Measurements from ENCODE around the gene ZNF445. TPM values are rescaled to one million over a fixed set of nuclear protein-coding genes. Genes with fewer than 3 reads are reported as not detected.
"Not testable (repeated sequence)": the region's sequence is repeated elsewhere in the genome, so short reads cannot be mapped to it uniquely, and the experiment has no call there.

Gene ZNF445
- total and polyA plus RNA-seq, 2 of the 8 experiments (the other 6 are each of a cell fraction or from before 2014, with no cell fraction given), result 3.3 to 26.3 TPM

DNA sequence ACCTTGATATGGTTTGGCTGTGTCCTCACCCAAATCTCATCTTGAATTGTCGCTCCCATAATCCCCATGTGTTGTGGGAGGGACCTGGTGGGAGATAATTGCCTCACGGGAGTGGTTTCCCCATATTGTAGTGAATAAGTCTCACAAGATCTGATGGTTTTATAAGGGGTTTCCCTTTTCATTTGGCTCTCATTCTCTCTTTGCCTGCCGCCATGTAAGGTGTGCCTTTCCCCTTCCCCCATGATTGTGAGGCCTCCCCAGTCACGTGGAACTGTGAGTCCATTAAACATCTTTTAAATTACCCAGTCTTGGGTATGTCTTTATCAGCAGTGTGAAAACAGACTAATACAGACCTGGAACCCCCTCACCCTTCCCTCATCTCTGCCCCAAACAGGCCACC, 59.4 kb downstream of the ZNF445 start:
- H2BK12ac ChIP-seq (ENCODE audit: low read depth, low read length); H2AFZ ChIP-seq (ENCODE audit: low read length); H3K23ac ChIP-seq (ENCODE audit: insufficient read length); H4K8ac ChIP-seq (ENCODE audit: extremely low read depth, insufficient read depth, low read length); H3K79me1 ChIP-seq (ENCODE audit: low read depth, low read length); H4K91ac ChIP-seq (replicated peaks; ENCODE audit: insufficient read length, low read length); H3K4me3 ChIP-seq (ENCODE audit: extremely low read depth in 1 of 4, insufficient read depth in 2 of 4, low read depth in 3 of 4, low read length in 4 of 4); H3K56ac ChIP-seq (replicated peaks; ENCODE audit: insufficient read length, low read depth, low read length); H3K4me2 ChIP-seq (ENCODE audit: insufficient read depth in 1 of 2, low read depth in 2 of 2, low read length in 2 of 2); H3K9me3 ChIP-seq (ENCODE audit: insufficient read depth in 2 of 2, low read depth in 1 of 2, low read length in 1 of 2); H3K36me3 ChIP-seq (ENCODE audit: control insufficient read depth in 2 of 4, insufficient read depth in 4 of 4, low read length in 3 of 4); H3K27me3 ChIP-seq (replicated peaks in 1 of 4; ENCODE audit: control insufficient read depth in 3 of 4, extremely low read depth in 1 of 4, insufficient read depth in 3 of 4, low read length in 3 of 4); H4K20me1 ChIP-seq (replicated peaks in 1 of 2; ENCODE audit: control insufficient read depth in 1 of 2, insufficient read depth in 2 of 2, low read length in 2 of 2); H4K5ac ChIP-seq (ENCODE audit: insufficient read length, low read depth, low read length); H3K23me2 ChIP-seq (ENCODE audit: low read depth, low read length); H3K14ac ChIP-seq (ENCODE audit: insufficient read length); FAIRE-seq; H2BK15ac ChIP-seq (ENCODE audit: low read length); H2BK5ac ChIP-seq (ENCODE audit: low read depth, low read length); H3K4ac ChIP-seq (replicated peaks; ENCODE audit: insufficient read length, low read depth, low read length); H3K9ac ChIP-seq (replicated peaks in 1 of 4; ENCODE audit: extremely low read depth in 1 of 4, low read depth in 3 of 4, low read length in 3 of 4); H3K18ac ChIP-seq (ENCODE audit: extremely low read depth, low read length); H2BK20ac ChIP-seq (ENCODE audit: low read length); H3K4me1 ChIP-seq (replicated peaks in 1 of 4; ENCODE audit: control insufficient read depth in 3 of 4, insufficient read depth in 4 of 4, low read length in 3 of 4); POLR2A ChIA-PET (ENCODE audit: partially characterized antibody); H2AK5ac ChIP-seq (ENCODE audit: low read depth, low read length); H3K27ac ChIP-seq (ENCODE audit: low read depth, low read length); H2BK120ac ChIP-seq (replicated peaks; ENCODE audit: low read depth, low read length); DNase-seq (ENCODE audit: low read depth in 1 of 2, low spot score in 2 of 2); H3K79me2 ChIP-seq (ENCODE audit: control insufficient read depth in 1 of 2, insufficient read depth in 2 of 2, low read length in 2 of 2): not testable (repeated sequence)
- 94% methylated on average over 4 of the region's 4 CpGs; no CpG with 5 or more reads in 1 of the 2 experiments for WGBS, 2 experiments (ENCODE audit: extremely low coverage in 1 of 2, insufficient coverage in 1 of 2, insufficient read length in 1 of 2, insufficient replicate concordance in 2 of 2, low coverage in 1 of 2, low lambda C conversion rate in 2 of 2, missing lambda C conversion rate in 1 of 2)
- CTCF ChIA-PET (ENCODE audit: partially characterized antibody), result interaction anchor here (0.8 to 3.1 kb wide), 10 partner anchors 9 to 94 kb away, joined by 3 to 11 read pairs (median 4); no protein-coding TSS in a partner anchor
